HG02678 (cell line): Measurements from ENCODE around the gene OTOR.

ENCODE experiments used
- ATAC-seq: cut with Tn5 transposase; IDR thresholded peaks from one replicate; pipeline ENCODE4 v1.9.1; 2021; ENCODE audit warnings: mild to moderate bottlenecking, moderate library complexity; ENCODE audit not compliant: unreplicated experiment

Gene OTOR, protein sequence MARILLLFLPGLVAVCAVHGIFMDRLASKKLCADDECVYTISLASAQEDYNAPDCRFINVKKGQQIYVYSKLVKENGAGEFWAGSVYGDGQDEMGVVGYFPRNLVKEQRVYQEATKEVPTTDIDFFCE

GRCh38 chr20:16748308-16748900, at the start of gene OTOR:
TSS of gene OTOR (plus strand) at chr20:16748358. CDS start at chr20:16748402, 44 bp downstream.
- ATAC-seq = no peak

GRCh38 chr20:16699293-16699692, 48.9 kb upstream of the OTOR start:
- ATAC-seq = no peak

DNA sequence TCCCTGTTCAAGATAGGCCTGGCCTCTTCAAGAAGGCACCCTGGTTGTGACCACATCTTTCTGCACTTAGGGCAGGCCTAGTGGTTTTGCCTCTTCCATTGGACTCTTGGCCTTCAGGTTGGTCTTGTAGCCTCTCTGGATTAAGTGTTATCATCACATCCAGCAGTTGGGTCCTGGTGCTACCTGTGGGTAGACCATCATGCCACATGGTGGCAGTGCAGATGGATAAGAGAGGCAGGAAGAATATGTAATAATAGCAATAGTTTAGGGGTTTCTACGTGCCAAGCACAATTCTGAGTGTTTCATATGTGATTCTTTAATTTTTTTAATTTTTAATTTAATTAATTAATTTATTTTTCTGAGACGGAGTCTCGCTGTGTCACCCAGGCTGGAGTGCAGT, 46.9 kb upstream of the OTOR start:
- no peak for ATAC-seq

- no peak for ATAC-seq
Measured at GRCh38 chr20:16703570-16703969, 44.6 kb upstream of the OTOR start.

GRCh38 chr20:16707674-16708073, 40.5 kb upstream of the OTOR start:
- ATAC-seq = peak; percentile 58

DNA sequence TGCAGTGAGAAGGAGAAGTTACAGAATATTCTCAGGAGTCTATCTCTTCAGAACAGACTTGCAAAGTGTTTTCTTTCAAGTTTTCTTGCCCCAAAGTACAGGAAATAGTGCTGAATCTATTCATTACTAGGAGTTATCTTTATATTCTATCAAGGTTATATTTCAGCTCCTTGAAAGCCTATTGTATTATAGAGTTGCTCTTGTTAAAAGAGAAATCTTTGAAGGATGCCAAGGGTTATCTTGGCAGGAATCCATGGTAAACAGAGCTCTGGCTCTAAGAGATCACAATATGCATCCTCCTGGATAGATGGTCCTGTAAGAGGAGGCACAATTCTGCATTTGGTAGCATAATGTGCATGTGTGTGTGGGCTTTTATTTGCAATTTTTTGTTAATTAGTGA, 39.6 kb upstream of the OTOR start:
- no peak for ATAC-seq

GRCh38 chr20:16709017-16709416, 39.1 kb upstream of the OTOR start:
- peak; percentile 87 for ATAC-seq

GRCh38 chr20:16710781-16711180, 37.4 kb upstream of the OTOR start:
- ATAC-seq = peak; percentile 40

GRCh38 chr20:16711661-16712258, 36.4 kb upstream of the OTOR start:
- no peak for ATAC-seq

GRCh38 chr20:16712511-16712947, 35.6 kb upstream of the OTOR start:
- ATAC-seq = no peak

- no peak for ATAC-seq
Measured at GRCh38 chr20:16713066-16713465, 35.1 kb upstream of the OTOR start.

GRCh38 chr20:16714242-16714641, 33.9 kb upstream of the OTOR start:
- ATAC-seq = no peak

DNA sequence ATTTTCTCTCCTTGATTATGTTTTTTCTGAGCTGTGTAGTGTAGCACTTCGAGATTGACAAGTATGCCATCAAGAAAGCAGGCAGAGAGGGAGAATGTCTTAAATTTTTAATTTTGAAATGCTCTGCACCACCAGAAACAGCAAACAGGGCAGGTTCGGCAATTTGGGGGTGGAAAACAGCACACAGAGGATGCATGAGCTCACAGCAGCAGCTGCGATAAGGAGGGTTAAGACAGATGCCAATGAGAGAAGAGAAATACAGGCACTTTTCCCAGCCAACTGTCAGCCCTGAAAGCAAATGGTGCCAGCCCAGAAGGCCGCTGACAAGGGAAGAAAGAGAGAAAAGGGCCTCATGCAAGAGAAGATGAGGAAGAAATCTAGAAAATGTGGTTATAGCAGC, 33.4 kb upstream of the OTOR start:
- ATAC-seq = no peak

GRCh38 chr20:16719421-16719820, 28.7 kb upstream of the OTOR start:
- no peak for ATAC-seq

DNA sequence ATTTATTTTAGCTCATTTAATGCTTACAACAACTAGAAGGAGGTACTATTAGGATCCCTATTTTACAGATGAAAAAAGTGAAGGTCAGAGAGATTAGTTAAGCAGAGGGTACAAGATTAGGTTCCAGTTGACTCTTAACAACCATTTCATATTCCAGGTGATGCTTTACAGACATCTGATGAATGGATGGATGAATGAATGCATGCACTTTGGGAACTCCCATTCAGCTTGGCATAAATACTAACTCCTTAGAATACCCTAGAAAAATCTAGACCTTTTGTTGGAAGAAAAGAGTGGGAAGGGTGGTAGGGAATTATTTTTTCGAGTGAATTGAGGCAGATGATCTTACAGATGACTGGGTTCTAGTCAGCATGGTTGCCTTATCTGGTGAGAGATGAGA, 19.1 kb upstream of the OTOR start:
- no peak for ATAC-seq

DNA sequence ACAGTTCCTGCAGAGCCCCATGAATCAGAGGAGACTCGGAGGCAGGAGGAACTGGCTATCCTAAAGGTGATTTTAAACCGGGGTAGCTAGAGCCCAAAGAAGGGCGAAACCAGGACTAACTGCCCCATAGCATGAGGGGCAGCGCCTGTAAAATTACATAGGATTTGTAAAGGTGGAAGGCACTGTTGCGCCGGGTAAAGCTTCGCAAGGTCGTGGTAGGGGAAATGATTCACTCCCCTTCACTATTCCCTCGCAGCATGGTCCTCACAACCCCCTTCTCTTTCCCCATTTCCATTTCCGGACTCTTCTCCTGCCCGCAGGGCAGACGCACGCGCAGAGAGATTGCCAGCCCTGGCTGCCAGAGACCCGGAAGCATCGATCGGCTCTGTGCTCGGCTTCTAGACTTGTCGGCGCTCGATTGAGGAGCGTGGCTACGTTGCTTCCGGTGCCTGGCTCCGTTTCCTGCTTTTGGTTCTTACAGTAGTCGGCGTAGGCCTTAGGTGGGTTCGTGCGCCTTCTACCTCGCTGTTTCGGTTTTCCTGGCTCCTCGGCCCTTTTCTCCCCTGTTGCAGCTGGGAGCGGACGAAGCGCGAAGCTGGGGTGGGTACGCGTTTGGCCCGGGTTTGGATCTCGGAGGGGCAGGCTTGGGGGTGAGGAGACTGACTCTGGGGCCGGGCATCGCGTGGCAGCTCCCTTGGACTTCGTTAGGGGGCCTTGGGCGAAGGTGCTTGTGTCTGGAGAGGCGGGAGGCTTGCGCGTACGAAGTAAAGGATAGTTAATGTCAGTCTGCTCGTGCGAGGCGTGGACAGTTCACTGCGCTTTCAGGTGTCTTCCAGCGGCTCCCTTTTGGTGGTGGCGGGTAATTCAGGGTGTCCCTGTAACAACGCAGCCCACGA, 18.3 kb upstream of the OTOR start, which contains the start of gene SNRPB2:
Gene SNRPB2, plus strand, starts transcription at position 462 of the 896 bp plus-strand sequence. CDS start 1,677 bp downstream, outside the sequence.
- ATAC-seq = peak; percentile 99

GRCh38 chr20:16732506-16733152, 15.5 kb upstream of the OTOR start:
- no peak for ATAC-seq

GRCh38 chr20:16740365-16741072, 7.6 kb upstream of the OTOR start:
- ATAC-seq = no peak

DNA sequence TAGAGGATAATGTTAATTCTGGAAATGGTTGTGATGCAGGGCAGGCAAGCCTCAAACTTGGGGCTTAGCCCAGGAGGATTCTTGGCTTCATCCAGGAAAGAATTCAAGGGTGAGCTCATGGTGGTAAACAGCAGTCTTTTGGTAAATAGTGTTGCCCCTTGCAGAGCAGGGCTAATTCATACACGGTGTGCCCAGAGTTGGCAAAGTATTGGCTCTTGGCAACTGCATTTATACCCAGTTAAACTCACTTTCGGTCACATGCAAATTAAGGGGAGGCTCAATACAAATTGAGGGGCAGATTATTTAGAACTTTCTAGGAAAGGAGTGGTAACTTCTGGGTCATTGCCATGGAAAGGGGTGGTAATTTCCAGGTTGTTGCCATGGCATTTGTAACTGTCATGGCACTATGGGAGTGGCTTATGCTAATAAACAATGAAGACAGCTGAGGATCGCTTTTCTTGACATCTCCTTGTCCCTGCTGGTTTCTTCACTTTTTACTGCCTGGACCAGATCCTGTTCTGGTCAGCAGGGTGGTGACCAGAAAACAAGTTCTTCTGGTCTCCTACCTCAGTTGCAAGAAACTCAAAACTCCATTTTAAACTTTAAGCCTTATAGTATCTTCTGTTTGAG, 3.9 kb upstream of the OTOR start:
- no peak for ATAC-seq

- no peak for ATAC-seq
Measured at GRCh38 chr20:16745204-16745603, 3.0 kb upstream of the OTOR start.
